Cardiac muscle cell (in vitro differentiated cells and primary cell): ENCODE measurements around the gene MRPL41. TPM values are rescaled to one million over a fixed set of nuclear protein-coding genes. Genes with fewer than 3 reads are reported as not detected.

Experiments
- DNase-seq, 2 donors: peaks; one replicate each; pipeline versions ENCODE4 v3.0.0 to v3.0.0-alpha.2; 2010 to 2017; ENCODE audit warnings: low read depth in 1 of 2, low spot score in 1 of 2
- H3K27ac ChIP-seq: fragments of 200-600 bp; sonication (generic); 2 replicates; pipeline ENCODE4 v1.5.1; 2016
- H3K27me3 ChIP-seq: fragments of 200-600 bp; sonication (generic); 2 replicates; pipeline ENCODE4 v1.6.0; 2016; ENCODE audit warnings: control low read depth
- H3K36me3 ChIP-seq: fragments of 200-600 bp; sonication (generic); 2 replicates; pipeline ENCODE4 v1.5.1; 2016; ENCODE audit warnings: control low read depth
- H3K4me1 ChIP-seq: fragments of 200-600 bp; sonication (generic); 2 replicates; pipeline ENCODE4 v1.8.1; 2017; ENCODE audit warnings: low read depth, mild to moderate bottlenecking, mixed run types
- H3K4me3 ChIP-seq: fragments of 200-600 bp; sonication (generic); 2 replicates; pipeline ENCODE4 v1.5.1; 2016; ENCODE audit warnings: mild to moderate bottlenecking
- H3K9me3 ChIP-seq: fragments of 200-600 bp; sonication (generic); 2 replicates; pipeline ENCODE4 v1.5.1; 2017; ENCODE audit warnings: low read depth, mild to moderate bottlenecking, control low read depth
- polyA plus RNA-seq: library from polyadenylated mRNA; unstranded; fragments of >200 nt; fragmentation: Nextera tagmentation; extraction: Ambion mirVana; gene quantifications from 2 replicates; pipeline ENCODE4 v1.2.1, GENCODE V29; 2016
- total RNA-seq: library from RNA; depleted of rRNA; stranded (reverse); fragments of >200 nt; gene quantifications from 2 replicates; pipeline ENCODE4 v1.2.3, GENCODE V29; 2016
- TF ChIP-seq, protein P1 (sequence below): IDR thresholded peaks from 2 replicates; pipeline ENCODE4 v1.5.1; 2012; ENCODE audit warnings: low read depth, mild to moderate bottlenecking, low read length

Gene MRPL41
- total and polyA plus RNA-seq, 2 experiments from 2014 or later = 70.2 to 111 TPM

DNA sequence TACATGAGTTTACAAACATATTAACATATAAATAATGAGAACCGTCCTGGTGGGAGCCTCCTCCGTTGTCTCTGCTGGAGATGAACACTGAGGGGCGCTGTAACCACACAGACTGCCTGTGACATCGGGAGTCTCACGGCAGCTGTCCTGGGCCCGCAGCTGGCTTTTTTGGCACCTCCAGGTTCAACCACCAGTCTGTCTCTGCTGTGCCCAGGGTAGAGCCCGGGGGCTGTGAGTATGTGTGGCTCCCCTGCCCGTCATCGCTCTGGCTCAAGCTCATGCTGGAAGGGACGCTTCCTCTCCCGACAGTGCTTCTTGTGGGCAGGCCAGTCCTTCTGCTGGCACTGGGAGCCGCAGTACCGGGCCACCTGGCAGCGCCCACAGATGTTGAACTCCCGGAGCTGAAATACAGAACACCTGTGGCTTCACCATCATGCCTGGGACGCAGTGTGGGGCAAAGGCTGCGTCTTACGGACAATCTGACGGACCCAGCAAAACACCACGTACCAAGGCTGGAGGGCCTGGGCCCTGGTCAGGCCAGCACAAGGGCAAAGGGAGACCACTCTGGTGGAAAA lies 30.7 kb downstream of the MRPL41 start:
- H3K27me3 ChIP-seq = no peaks in the 10 kb centered on the region
- no peaks in the 10 kb centered on the region for H3K9me3 ChIP-seq
- TF ChIP-seq, protein P1, sequence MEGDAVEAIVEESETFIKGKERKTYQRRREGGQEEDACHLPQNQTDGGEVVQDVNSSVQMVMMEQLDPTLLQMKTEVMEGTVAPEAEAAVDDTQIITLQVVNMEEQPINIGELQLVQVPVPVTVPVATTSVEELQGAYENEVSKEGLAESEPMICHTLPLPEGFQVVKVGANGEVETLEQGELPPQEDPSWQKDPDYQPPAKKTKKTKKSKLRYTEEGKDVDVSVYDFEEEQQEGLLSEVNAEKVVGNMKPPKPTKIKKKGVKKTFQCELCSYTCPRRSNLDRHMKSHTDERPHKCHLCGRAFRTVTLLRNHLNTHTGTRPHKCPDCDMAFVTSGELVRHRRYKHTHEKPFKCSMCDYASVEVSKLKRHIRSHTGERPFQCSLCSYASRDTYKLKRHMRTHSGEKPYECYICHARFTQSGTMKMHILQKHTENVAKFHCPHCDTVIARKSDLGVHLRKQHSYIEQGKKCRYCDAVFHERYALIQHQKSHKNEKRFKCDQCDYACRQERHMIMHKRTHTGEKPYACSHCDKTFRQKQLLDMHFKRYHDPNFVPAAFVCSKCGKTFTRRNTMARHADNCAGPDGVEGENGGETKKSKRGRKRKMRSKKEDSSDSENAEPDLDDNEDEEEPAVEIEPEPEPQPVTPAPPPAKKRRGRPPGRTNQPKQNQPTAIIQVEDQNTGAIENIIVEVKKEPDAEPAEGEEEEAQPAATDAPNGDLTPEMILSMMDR = peak; percentile 22
- H3K4me1 ChIP-seq = peaks cover 9% of the 10 kb centered on the region
- DNase-seq = peak in 1 of 2 donors; percentile 30
- no peak overlapping the region for H3K27ac ChIP-seq
- H3K36me3 ChIP-seq = peaks cover 16% of the 10 kb centered on the region
- H3K4me3 ChIP-seq = no peak overlapping the region

DNA sequence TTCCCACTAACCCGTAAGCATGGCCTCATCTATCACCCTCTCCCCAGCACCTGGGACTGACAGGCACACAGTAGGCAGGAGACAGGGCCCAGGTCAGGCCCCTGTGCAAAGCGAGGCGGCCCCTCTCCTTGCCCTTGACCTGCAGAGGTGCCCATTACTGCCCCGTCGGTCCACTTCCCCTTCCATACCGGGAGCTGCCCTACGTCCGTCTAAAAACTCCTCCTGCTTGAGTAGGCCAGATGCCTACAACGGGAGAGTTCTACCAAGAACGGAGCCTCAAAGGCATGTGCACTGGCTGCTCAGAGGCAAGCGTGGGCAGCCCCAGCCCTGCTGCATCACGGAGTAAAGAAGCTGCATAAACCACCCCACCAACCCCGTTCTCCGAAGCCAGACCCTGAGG lies 31.7 kb downstream of the MRPL41 start:
- no peak overlapping the region for H3K27ac ChIP-seq
- H3K36me3 ChIP-seq = peaks cover 24% of the 10 kb centered on the region
- peaks cover 3% of the 10 kb centered on the region for H3K4me1 ChIP-seq
- H3K4me3 ChIP-seq = no peak overlapping the region
- H3K27me3 ChIP-seq = no peaks in the 10 kb centered on the region
- DNase-seq = no peak
- no peaks in the 10 kb centered on the region for H3K9me3 ChIP-seq
- TF ChIP-seq, protein P1 = no peak

DNA sequence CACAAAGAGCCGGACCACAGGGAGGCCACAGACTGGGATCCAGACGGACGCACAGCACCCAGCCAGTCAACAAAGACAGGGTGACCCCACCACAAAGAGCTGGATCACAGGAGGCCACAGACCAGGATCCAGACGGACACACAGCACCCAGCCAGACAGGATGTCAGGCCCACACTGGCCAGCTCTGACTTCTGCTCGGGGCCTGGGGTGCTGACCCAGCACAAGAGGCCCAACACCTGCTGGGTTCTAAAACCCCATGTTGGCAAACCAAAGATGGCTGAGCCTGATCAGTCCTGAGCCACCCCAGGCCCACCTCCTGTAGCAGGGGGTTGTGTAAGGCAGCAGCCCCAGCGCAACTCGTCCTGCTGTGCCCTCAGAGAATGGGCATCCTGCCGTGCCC lies 32.3 kb downstream of the MRPL41 start:
- Histone ChIP-seq H3K36me3 (peaks cover 24% of the 10 kb centered on the region), H3K4me1 (peaks cover 3% of the 10 kb centered on the region), H3K9me3 (no peaks in the 10 kb centered on the region), H3K27me3 (no peaks in the 10 kb centered on the region), H3K4me3 (no peak overlapping the region), H3K27ac (no peak overlapping the region)
- DNase-seq = no peak
- TF ChIP-seq, protein P1 = no peak

DNA sequence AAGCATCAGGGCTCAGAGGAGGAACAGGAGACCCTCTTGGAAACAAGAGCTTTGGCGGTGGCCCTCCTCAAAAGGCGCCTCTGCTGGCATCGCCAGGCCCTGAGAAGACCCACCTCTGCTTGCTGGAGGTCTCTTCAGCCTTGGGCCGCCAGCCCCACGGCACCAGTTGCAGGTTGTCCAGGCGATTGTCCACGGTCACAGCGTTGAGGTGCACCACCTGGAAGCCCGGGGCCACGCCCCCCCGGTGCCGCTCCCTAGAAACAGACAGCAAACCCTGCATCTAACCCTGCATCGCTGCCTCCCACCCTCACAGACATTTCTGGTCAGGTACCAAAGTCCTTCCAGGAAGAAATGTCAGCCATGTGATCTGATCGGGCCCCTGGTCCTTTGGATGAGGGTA lies 35.2 kb downstream of the MRPL41 start:
- Histone ChIP-seq H3K4me3 (no peak overlapping the region), H3K4me1 (peaks cover 4% of the 10 kb centered on the region), H3K27ac (no peak overlapping the region), H3K27me3 (no peaks in the 10 kb centered on the region), H3K36me3 (peaks cover 24% of the 10 kb centered on the region), H3K9me3 (no peaks in the 10 kb centered on the region)
- DNase-seq = no peak
- TF ChIP-seq, protein P1 = no peak

DNA sequence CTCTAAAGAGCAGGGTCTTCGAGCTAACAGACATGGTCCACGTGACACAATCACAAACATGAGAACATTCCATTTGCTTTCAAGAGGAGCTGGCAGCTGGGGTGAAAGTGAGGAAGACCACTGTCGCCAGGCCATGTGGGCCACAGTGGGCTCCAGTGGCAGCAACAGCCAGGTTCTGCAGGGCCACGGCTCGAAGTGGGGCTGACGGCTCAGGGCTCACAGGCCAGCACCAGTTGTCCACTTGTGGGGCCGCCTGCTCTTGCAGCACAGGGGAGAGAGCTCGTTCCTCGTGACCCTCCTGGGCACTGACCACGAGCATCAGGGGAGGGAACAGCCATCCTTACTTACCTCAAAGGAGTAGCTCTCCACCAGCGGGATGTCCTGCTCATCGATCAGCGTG lies 36.6 kb downstream of the MRPL41 start:
- no peak overlapping the region for H3K4me3 ChIP-seq

More for the DNA sequence above, 36.6 kb downstream of the MRPL41 start:
- H3K27ac ChIP-seq = no peak overlapping the region
- H3K9me3 ChIP-seq = no peaks in the 10 kb centered on the region
- no peaks in the 10 kb centered on the region for H3K27me3 ChIP-seq
- TF ChIP-seq, protein P1 = no peak
- DNase-seq = no peak
- peaks cover 24% of the 10 kb centered on the region for H3K36me3 ChIP-seq
- peaks cover 4% of the 10 kb centered on the region for H3K4me1 ChIP-seq
